GM20000 (cell line): ENCODE results near the gene TMEM131L.

Experiments used
- DNase-seq: peaks from one replicate; pipeline ENCODE4 v3.0.0; 2012; ENCODE audit warnings: low spot score
- CTCF ChIP-seq: IDR thresholded peaks from 2 replicates; pipeline ENCODE4 v1.5.1; 2012; ENCODE audit warnings: mild to moderate bottlenecking, control low read depth; ENCODE audit errors: extremely low read depth, missing control alignments

Gene TMEM131L

DNA sequence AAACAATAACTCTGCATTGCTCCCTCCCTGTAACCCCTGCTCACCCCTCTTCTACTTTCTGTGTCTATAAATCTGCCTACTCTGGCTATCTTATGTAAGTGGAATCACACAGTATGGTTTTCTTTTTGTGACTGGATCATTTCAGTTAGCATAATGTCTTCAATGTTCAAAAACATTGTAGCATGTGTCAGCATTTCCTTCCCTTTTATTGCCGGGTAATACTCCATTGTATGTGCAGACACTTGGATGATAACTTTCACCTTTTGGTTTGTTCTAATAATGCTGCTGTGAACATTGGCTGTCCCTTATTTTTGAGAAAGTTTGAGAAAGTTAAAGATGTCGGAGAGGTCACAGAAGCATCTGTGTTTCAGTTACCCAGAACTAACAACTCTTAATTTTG is 157.3 kb downstream of the TMEM131L start:
- no peak for DNase-seq
- TF ChIP-seq CTCF: no peak

- no peak for TF ChIP-seq CTCF
- DNase-seq: no peak
Observed at GRCh38 chr4:153628796-153629315, 162.7 kb downstream of the TMEM131L start.

DNA sequence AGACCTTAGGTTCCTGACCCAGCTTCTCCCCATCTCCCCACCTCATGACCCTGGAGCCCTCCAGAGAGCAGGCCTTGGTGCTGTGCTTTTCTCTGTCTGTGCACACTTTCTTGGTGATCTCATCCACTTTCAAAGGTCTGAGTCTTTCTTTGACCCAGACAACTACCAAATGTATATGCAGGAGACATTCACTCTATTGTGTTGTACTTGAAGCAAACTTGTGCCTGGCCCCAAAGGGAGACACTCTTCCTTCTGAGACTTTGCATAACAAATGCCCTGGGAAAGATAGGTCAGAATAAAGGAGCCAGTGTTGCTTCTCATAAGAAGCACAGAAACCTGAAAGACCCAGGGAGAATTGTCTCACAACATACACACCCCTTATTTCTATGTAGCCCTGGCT is 163.6 kb downstream of the TMEM131L start:
- TF ChIP-seq CTCF: no peak

GRCh38 chr4:153634738-153635353 is 168.7 kb downstream of the TMEM131L start:
- no peak for DNase-seq
- peak; percentile 3 for TF ChIP-seq CTCF

More for the DNA sequence above, 163.6 kb downstream of the TMEM131L start:
- no peak for DNase-seq

GRCh38 chr4:153635846-153636245 is 169.7 kb downstream of the TMEM131L start:
- DNase-seq: no peak
- no peak for TF ChIP-seq CTCF

DNA sequence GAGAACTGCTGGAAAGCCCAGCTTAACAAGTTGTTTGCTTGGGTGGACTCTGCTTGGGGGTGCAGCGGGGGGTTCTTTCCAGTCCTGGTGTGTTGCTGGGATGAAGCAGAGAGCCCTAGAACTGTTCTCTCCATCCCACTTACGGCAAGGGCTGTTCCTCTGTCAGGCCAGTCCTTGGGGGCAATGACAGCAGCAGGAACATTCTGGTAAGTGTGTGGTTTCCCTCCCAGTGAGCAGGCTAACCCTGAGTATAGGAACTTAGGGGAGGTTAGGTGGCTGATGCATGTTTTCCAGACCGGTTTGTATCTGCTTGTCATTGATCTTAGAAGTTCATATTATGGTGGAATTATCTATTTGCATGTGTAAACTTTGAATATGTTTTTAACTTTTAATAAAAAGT is 171.0 kb downstream of the TMEM131L start:
- DNase-seq: no peak
- TF ChIP-seq CTCF: no peak

DNA sequence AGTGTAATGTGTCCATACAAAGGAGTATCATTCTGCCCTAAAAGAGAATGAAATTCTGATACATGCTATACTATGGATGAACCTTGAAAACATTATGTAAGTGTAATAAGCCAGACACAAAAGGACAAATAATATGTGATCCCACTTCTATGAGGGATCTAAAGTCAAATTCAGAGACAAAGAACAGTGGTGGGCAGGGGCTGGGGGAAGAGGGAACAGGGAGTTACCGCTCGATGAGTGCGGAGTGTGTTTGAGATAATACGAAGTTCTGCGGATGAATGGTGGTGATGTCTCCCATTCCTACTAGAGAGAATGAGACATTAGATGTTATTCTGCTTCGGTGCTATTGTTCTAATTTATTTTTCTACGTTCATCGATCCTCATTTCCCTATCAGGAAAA is 171.9 kb downstream of the TMEM131L start:
- TF ChIP-seq CTCF: no peak
- no peak for DNase-seq
